D721Med (cell line): ENCODE data around the gene NFAT5.
"Not testable (repeated sequence)": the region's sequence is repeated elsewhere in the genome, so short reads cannot be mapped to it uniquely, and the experiment has no call there.

Source experiments
- DNase-seq: peaks from one replicate; pipeline ENCODE4 v3.0.0; 2011; ENCODE audit warnings: low spot score; ENCODE audit not compliant: insufficient read length
- FAIRE-seq: peaks from 2 replicates; lab custom pipeline; 2011; peaks lifted over from hg19 to GRCh38; lab: Jason Lieb, UNC
- CTCF ChIP-seq: IDR thresholded peaks from 2 replicates; pipeline ENCODE4 v1.5.1; 2012; ENCODE audit warnings: mild to moderate bottlenecking, control low read depth; ENCODE audit not compliant: insufficient read depth; ENCODE audit errors: missing control alignments

NFAT5 gene

DNA sequence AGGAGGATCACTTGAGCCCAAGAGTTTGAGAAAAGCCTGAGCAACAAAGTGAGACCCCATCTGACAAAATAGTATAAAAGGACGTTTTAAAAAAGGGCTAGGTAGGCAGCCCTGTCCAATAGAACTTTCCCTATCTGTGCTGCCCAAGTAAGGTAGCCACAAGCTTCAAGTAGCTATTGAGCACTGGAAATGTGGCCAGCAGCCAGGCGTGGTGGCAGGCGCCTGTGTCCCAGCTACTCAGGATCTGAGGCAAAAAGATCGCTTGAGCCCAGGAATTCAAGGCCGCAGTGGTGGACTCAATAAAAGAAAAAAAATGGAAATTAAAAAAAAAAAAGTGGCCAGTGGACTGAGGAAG lies 162.1 kb downstream of the NFAT5 start:
- no peak for FAIRE-seq
- DNase-seq: no peak
- no peak for TF ChIP-seq CTCF

DNA sequence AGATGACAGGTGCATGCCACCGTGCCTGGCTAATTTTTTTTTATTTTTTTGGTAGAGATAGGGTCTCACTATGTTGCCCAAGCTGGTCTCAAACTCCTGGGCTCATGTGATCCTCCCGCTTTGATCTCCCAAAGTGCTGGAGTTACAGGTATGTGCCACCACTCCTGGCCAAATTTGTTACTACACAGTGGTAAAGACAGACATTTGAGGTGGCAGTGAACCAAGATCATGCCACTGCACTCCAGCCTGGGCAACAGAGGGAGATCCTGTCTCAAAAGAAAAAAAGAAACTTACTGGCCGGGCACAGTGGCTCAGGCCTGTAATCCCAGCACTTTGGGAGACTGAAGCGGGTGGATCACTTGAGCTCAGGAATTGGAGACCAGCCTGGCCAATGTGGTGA lies 163.3 kb downstream of the NFAT5 start:
- DNase-seq, FAIRE-seq: not testable (repeated sequence)

DNA sequence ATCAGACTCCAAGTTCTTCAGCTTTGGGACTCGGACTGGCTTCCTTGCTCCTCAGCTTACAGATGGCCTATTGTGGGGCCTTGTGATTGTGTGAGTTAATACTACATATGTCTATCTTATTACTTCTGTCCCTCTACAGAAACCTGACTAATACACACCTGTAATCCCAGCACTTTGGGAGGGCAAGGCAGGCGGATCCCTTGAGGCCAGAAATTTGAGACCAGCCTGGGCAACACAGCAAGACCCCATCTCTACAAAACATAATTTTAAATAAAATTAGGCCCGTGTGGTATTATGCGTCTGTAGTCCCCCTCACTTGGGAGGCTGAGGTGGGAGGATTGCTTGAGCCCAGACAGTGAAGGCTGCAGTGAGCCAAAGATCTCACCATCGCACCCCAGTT lies 165.5 kb downstream of the NFAT5 start:
- DNase-seq, FAIRE-seq: not testable (repeated sequence)

GRCh38 chr16:69732101-69732500 lies 166.3 kb downstream of the NFAT5 start:
- no peak for TF ChIP-seq CTCF

GRCh38 chr16:69741519-69741918 lies 175.8 kb downstream of the NFAT5 start:
- FAIRE-seq (no peak), DNase-seq (no peak)
- no peak for TF ChIP-seq CTCF

More at GRCh38 chr16:69732101-69732500, 166.3 kb downstream of the NFAT5 start:
- DNase-seq (no peak), FAIRE-seq (no peak)

- FAIRE-seq (no peak), DNase-seq (no peak)
- TF ChIP-seq CTCF: no peak
Observed at GRCh38 chr16:69741951-69742904, 176.5 kb downstream of the NFAT5 start.

GRCh38 chr16:69744363-69745231 lies 178.8 kb downstream of the NFAT5 start:
- DNase-seq (no peak), FAIRE-seq (no peak)
- no peak for TF ChIP-seq CTCF

- FAIRE-seq: no peak
- DNase-seq: no peak
- TF ChIP-seq CTCF: no peak
Observed at GRCh38 chr16:69745232-69745612, 179.5 kb downstream of the NFAT5 start.
